ENCODE measurements around the gene NRG2. TPM values are rescaled to one million over a fixed set of nuclear protein-coding genes. Genes with fewer than 3 reads are reported as not detected.

NRG2 gene
- total RNA-seq: under 1 TPM; 0.11 to 0.14 TPM

GRCh38 chr5:140042643-140043507, at the start of gene NRG2:
TSS of gene NRG2 (minus strand) at chr5:140043299.
- no peaks in the 10 kb centered on the region for H3K9me3 Mint-ChIP-seq (ENCODE audit: low read depth)
- H3K27me3 Mint-ChIP-seq: peaks cover 47% of the 10 kb centered on the region
- ATAC-seq: peak; percentile 68
- intact Hi-C loops (cut with DNase I, micrococcal nuclease): no loop called here
- no peak within 1 kb of the TSS for H3K27ac Mint-ChIP-seq
- H3K4me1 Mint-ChIP-seq: peaks cover 10% of the 10 kb centered on the region
- H3K36me3 Mint-ChIP-seq (ENCODE audit: low read depth): no peaks in the 10 kb centered on the region
- peak; percentile 58 for DNase-seq
- CTCF ChIA-PET: interaction anchor here (0.6 to 1.8 kb wide), 4 partner anchors 12 to 131 kb away, joined by 3 to 5 read pairs (median 4); no protein-coding TSS in a partner anchor
- POLR2A ChIA-PET: no interaction called here
- peak within 1 kb of the TSS; percentile 62 for H3K4me3 Mint-ChIP-seq

GRCh38 chr5:140090251-140090650, 47.2 kb upstream of the NRG2 start:
- intact Hi-C loops (cut with DNase I, micrococcal nuclease): no loop called here
- ChIA-PET CTCF (interaction anchor here (0.5 kb wide), 1 partner anchor 17 kb away, joined by 3 read pairs; no protein-coding TSS in a partner anchor), POLR2A (no interaction called here)
- no peaks in the 10 kb centered on the region for H3K36me3 Mint-ChIP-seq (ENCODE audit: low read depth)
- H3K9me3 Mint-ChIP-seq (ENCODE audit: low read depth): peaks cover 17% of the 10 kb centered on the region
- DNase-seq: no peak
- no peak overlapping the region for H3K4me3 Mint-ChIP-seq
- no peak overlapping the region for H3K27ac Mint-ChIP-seq
- ATAC-seq: no peak
- H3K27me3 Mint-ChIP-seq: peaks cover 8% of the 10 kb centered on the region
- H3K4me1 Mint-ChIP-seq: no peaks in the 10 kb centered on the region

- H3K27me3 Mint-ChIP-seq: peaks cover 7% of the 10 kb centered on the region
- no peak for ATAC-seq
- H3K4me1 Mint-ChIP-seq: no peaks in the 10 kb centered on the region
- no peak overlapping the region for H3K4me3 Mint-ChIP-seq
- DNase-seq: no peak
- ChIA-PET POLR2A (no interaction called here), CTCF (interaction anchor here (1.5 to 1.6 kb wide), 2 partner anchors 60 to 116 kb away, joined by 4 read pairs; no protein-coding TSS in a partner anchor)
- H3K9me3 Mint-ChIP-seq (ENCODE audit: low read depth): peaks cover 6% of the 10 kb centered on the region
- intact Hi-C loops (cut with DNase I, micrococcal nuclease): no loop called here
- H3K27ac Mint-ChIP-seq: no peak overlapping the region
- H3K36me3 Mint-ChIP-seq (ENCODE audit: low read depth): no peaks in the 10 kb centered on the region
Measured at GRCh38 chr5:140084541-140084940, 41.4 kb upstream of the NRG2 start.

- ChIA-PET POLR2A (no interaction called here), CTCF (no interaction called here)
- intact Hi-C loops (cut with DNase I, micrococcal nuclease): no loop called here
- H3K27me3 Mint-ChIP-seq: peaks cover 7% of the 10 kb centered on the region
- no peaks in the 10 kb centered on the region for H3K4me1 Mint-ChIP-seq
- DNase-seq (no peak), ATAC-seq (no peak)
- H3K4me3 Mint-ChIP-seq: no peak overlapping the region
- H3K36me3 Mint-ChIP-seq (ENCODE audit: low read depth): no peaks in the 10 kb centered on the region
- H3K27ac Mint-ChIP-seq: no peak overlapping the region
- H3K9me3 Mint-ChIP-seq (ENCODE audit: low read depth): no peaks in the 10 kb centered on the region
Measured at GRCh38 chr5:140083650-140084049, 40.6 kb upstream of the NRG2 start.

- no peak overlapping the region for H3K4me3 Mint-ChIP-seq
- H3K9me3 Mint-ChIP-seq (ENCODE audit: low read depth): no peaks in the 10 kb centered on the region
- H3K27ac Mint-ChIP-seq: no peak overlapping the region
- H3K4me1 Mint-ChIP-seq: no peaks in the 10 kb centered on the region
- DNase-seq: no peak
- ChIA-PET POLR2A (no interaction called here), CTCF (no interaction called here)
- intact Hi-C loops (cut with DNase I, micrococcal nuclease): no loop called here
- peaks cover 7% of the 10 kb centered on the region for H3K27me3 Mint-ChIP-seq
- no peak for ATAC-seq
- H3K36me3 Mint-ChIP-seq (ENCODE audit: low read depth): no peaks in the 10 kb centered on the region
Measured at GRCh38 chr5:140083120-140083519, 40.0 kb upstream of the NRG2 start.

GRCh38 chr5:140076788-140077187, 33.7 kb upstream of the NRG2 start:
- H3K4me1 Mint-ChIP-seq: no peaks in the 10 kb centered on the region
- peaks cover 16% of the 10 kb centered on the region for H3K27me3 Mint-ChIP-seq
- no peak overlapping the region for H3K27ac Mint-ChIP-seq
- H3K4me3 Mint-ChIP-seq: no peak overlapping the region
- no peak for ATAC-seq
- no peaks in the 10 kb centered on the region for H3K36me3 Mint-ChIP-seq (ENCODE audit: low read depth)
- no peaks in the 10 kb centered on the region for H3K9me3 Mint-ChIP-seq (ENCODE audit: low read depth)
- POLR2A ChIA-PET: no interaction called here
- CTCF ChIA-PET: interaction anchor here (0.8 to 5.7 kb wide), 3 partner anchors 45 to 80 kb away, joined by 3 to 108 read pairs (median 93); no protein-coding TSS in a partner anchor
- intact Hi-C loops (cut with DNase I, micrococcal nuclease): no loop called here
- no peak for DNase-seq

GRCh38 chr5:140076142-140076541, 33.0 kb upstream of the NRG2 start:
- H3K36me3 Mint-ChIP-seq (ENCODE audit: low read depth): no peaks in the 10 kb centered on the region
- H3K4me3 Mint-ChIP-seq: no peak overlapping the region
- H3K4me1 Mint-ChIP-seq: no peaks in the 10 kb centered on the region
- ChIA-PET POLR2A (no interaction called here), CTCF (interaction anchor here (0.5 to 5.7 kb wide), 4 partner anchors 47 to 1196 kb away, joined by 3 to 108 read pairs (median 48); no protein-coding TSS in a partner anchor)
- H3K27me3 Mint-ChIP-seq: peaks cover 18% of the 10 kb centered on the region
- ATAC-seq (no peak), DNase-seq (no peak)
- H3K9me3 Mint-ChIP-seq (ENCODE audit: low read depth): no peaks in the 10 kb centered on the region
- intact Hi-C loops (cut with DNase I, micrococcal nuclease): no loop called here
- no peak overlapping the region for H3K27ac Mint-ChIP-seq

- Mint-ChIP-seq H3K4me3 (no peak overlapping the region), H3K4me1 (no peaks in the 10 kb centered on the region), H3K9me3 (ENCODE audit: low read depth) (no peaks in the 10 kb centered on the region), H3K27me3 (peaks cover 18% of the 10 kb centered on the region), H3K27ac (no peak overlapping the region), H3K36me3 (ENCODE audit: low read depth) (no peaks in the 10 kb centered on the region)
- CTCF ChIA-PET: interaction anchor here (0.5 to 5.7 kb wide), 5 partner anchors 41 to 1196 kb away, joined by 3 to 108 read pairs (median 3); no protein-coding TSS in a partner anchor
- POLR2A ChIA-PET: no interaction called here
- ATAC-seq (no peak), DNase-seq (no peak)
- intact Hi-C loops (cut with DNase I, micrococcal nuclease): no loop called here
Measured at GRCh38 chr5:140075371-140075770, 32.3 kb upstream of the NRG2 start.

- Mint-ChIP-seq H3K4me3 (no peak overlapping the region), H3K27me3 (peaks cover 18% of the 10 kb centered on the region), H3K4me1 (no peaks in the 10 kb centered on the region), H3K9me3 (ENCODE audit: low read depth) (no peaks in the 10 kb centered on the region), H3K27ac (no peak overlapping the region), H3K36me3 (ENCODE audit: low read depth) (no peaks in the 10 kb centered on the region)
- no peak for ATAC-seq
- POLR2A ChIA-PET: interaction anchor here (0.6 kb wide), 1 partner anchor 35 kb away, joined by 5 read pairs; no protein-coding TSS in a partner anchor
- intact Hi-C loops (cut with DNase I, micrococcal nuclease): loop anchor here (1.0 to 5.0 kb wide), 3 partner anchors 34 to 84 kb away; no protein-coding TSS in a partner anchor
- DNase-seq: no peak
- CTCF ChIA-PET: interaction anchor here (0.7 to 5.7 kb wide), 22 partner anchors 8 to 247 kb away, joined by 3 to 108 read pairs (median 4); no protein-coding TSS in a partner anchor
Measured at GRCh38 chr5:140073296-140073695, 30.2 kb upstream of the NRG2 start.

- H3K4me3 Mint-ChIP-seq: no peak overlapping the region
- no peaks in the 10 kb centered on the region for H3K4me1 Mint-ChIP-seq
- peaks cover 18% of the 10 kb centered on the region for H3K27me3 Mint-ChIP-seq
- H3K9me3 Mint-ChIP-seq (ENCODE audit: low read depth): no peaks in the 10 kb centered on the region
- no peak overlapping the region for H3K27ac Mint-ChIP-seq
- intact Hi-C loops (cut with DNase I, micrococcal nuclease): loop anchor here (1.0 to 5.0 kb wide), 3 partner anchors 34 to 84 kb away; no protein-coding TSS in a partner anchor
- ChIA-PET POLR2A (interaction anchor here (0.6 kb wide), 1 partner anchor 34 kb away, joined by 5 read pairs; no protein-coding TSS in a partner anchor), CTCF (interaction anchor here (0.5 to 5.7 kb wide), 32 partner anchors 8 to 248 kb away, joined by 3 to 108 read pairs (median 4); partner anchors contain the start of gene NRG2)
- ATAC-seq: no peak
- no peaks in the 10 kb centered on the region for H3K36me3 Mint-ChIP-seq (ENCODE audit: low read depth)
- DNase-seq: no peak
Measured at GRCh38 chr5:140072812-140073211, 29.7 kb upstream of the NRG2 start.

- Mint-ChIP-seq H3K36me3 (ENCODE audit: low read depth) (no peaks in the 10 kb centered on the region), H3K27ac (no peak overlapping the region), H3K4me3 (no peak overlapping the region), H3K9me3 (ENCODE audit: low read depth) (no peaks in the 10 kb centered on the region), H3K27me3 (peaks cover 14% of the 10 kb centered on the region), H3K4me1 (no peaks in the 10 kb centered on the region)
- CTCF ChIA-PET: interaction anchor here (0.6 to 2.0 kb wide), 2 partner anchors 13 to 178 kb away, joined by 3 to 8 read pairs; no protein-coding TSS in a partner anchor
- POLR2A ChIA-PET: no interaction called here
- intact Hi-C loops (cut with DNase I, micrococcal nuclease): no loop called here
- ATAC-seq: no peak
- no peak for DNase-seq
Measured at GRCh38 chr5:140060816-140061215, 17.7 kb upstream of the NRG2 start.
